Activated CD4-positive, alpha-beta T cell treated with anti-CD3 and anti-CD28 coated beads, Interleukin-10, Interleukin-2, amounts not matched to agents 100 ng/mL and 50 ng/mL, durations not matched to agents 16 hours and 8 hours (primary cell): ENCODE measurements around the gene CFAP54.

Experiments
- DNase-seq: peaks from one replicate; pipeline ENCODE4 v3.0.0-alpha.2; 2020

CFAP54 gene

GRCh38 chr12:96769400-96769799 lies 280.0 kb downstream of the CFAP54 start:
- no peak for DNase-seq

GRCh38 chr12:96770219-96771102 lies 281.1 kb downstream of the CFAP54 start:
- no peak for DNase-seq

- no peak for DNase-seq
Measured at GRCh38 chr12:96773031-96773430, 283.7 kb downstream of the CFAP54 start.

DNA sequence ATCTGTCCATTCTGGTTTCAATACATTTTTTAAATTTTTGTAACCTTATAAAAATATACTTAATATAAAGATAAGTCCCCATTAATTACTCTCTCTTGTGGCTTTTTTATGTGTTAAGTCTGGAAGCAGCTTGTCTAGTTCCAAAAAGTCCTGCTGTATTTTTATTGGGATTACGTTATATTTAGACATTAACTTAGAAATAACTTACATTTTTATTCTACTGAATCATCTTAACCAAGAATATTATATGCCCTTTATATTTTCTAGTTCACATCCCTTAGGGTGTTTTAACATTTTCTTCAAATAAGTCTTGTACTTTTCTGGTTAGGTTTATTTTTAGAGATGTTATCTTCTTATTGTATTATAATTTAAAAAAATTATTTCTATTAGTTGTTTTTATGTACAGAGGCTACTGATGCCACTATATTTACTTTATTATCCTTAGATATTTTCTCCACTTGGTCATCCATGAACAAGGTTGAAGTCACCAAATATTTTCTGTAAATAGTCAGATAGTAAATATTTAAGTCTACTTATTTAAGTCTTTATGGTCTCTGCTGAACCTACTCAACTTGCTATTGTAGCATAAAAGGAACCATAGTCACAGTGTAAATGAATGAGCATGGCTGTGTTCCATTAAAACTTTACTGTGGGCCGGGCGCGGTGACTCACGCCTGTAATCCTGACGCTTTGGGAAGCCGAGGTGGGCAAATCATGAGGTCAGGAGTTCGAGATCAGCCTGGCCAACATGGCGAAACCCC lies 285.3 kb downstream of the CFAP54 start:
- DNase-seq, result no peak

- DNase-seq, result no peak
Measured at GRCh38 chr12:96776908-96777307, 287.5 kb downstream of the CFAP54 start.

DNA sequence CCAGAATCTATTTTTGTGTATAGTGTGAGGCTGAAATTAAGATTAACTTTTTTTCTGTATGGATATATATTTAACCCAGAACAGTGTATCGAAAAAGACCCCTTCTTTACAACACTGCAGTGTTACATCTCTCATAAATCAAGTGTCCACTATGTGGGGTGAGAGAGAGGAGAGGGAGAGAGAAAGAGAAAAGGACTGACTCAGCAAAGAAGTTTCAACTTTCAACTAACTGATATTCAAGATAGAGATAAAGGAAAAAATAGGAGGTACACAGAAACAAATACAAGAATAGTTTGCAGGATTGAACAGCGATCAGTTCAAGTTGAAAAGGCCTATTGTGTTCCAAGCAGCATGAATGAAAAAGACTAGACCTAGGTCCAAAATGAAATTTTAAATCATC lies 291.0 kb downstream of the CFAP54 start:
- no peak for DNase-seq

DNA sequence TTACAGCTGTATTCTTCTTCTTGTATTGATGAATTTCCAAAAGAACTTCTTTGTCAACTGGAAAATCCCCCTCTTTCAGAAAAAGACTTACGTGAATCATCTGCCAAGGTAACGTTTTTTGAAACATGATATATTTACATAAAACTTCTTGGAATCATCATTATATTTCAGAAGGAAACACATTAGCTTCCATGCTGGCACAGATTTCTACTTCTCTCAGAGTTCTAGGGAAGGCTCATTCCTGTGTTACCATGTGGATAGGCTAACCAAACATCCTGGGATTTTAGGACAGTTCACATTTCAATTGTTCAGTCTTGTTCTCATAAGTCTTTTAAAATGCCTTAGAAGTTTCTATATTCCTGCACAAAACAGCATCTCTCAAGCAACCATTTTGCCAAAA lies 297.4 kb downstream of the CFAP54 start:
- DNase-seq, result no peak

GRCh38 chr12:96803969-96804368 lies 314.6 kb downstream of the CFAP54 start:
- DNase-seq, result no peak

DNA sequence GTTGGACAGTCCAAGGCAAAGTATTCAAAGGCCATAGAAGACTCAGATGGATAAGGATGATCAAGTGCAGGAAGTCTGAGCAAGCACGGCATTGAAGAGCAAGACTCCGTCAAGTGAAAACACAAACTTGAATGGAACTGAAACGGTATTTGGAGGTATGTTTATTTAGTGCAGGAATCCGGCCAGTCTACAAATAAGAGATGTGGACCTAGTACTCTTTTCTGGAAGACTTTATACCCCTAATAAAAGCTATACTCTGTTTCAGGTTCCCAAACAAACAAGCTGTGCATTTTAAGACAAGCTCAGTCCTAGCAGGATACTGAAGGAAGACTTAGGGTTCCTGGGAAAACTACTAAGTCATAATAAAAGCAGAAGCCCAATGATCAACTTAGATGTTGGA lies 316.9 kb downstream of the CFAP54 start:
- DNase-seq, result no peak

DNA sequence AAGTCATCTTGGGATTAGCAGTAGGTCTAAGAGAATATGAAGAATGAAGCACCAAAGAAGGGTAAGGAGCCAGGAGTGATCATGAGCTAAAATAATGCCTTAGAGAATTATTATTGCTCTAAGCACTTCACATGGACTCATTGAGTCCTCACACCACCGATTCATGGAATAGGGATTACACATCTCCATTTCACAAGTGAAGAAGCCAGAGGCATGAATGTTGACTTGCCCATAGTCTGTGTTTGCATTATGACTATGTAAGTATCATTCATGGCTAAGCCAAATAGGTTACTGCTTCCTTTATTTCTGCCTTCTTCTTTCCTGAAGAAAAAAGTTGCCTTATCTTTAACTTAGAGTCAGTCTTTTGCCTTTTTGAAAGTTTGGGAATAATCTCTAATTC lies 318.4 kb downstream of the CFAP54 start:
- DNase-seq, result no peak

- no peak for DNase-seq
Measured at GRCh38 chr12:96808587-96808986, 319.2 kb downstream of the CFAP54 start.

- no peak for DNase-seq
Measured at GRCh38 chr12:96809522-96809921, 320.1 kb downstream of the CFAP54 start.

DNA sequence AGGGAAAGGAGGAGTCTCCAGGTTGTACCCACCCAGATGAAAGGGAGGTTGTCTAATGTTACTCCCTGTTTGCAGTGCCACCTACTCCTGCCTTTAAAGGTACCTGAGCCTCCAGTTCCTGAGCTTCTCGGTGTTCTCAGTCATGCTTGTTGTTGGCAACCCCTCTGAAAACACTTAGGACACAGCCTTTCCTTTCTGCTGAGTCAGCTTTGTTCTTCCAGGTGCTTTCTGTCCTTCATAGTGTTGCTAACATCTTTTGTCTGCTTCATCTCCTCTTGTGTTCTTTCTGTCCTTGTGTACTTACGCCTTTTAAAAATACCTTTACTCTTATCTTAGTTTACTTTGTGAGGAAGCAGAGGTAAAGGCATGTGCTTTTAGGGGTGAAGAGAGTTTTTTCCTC lies 320.7 kb downstream of the CFAP54 start:
- DNase-seq, result no peak

GRCh38 chr12:96810477-96810876 lies 321.1 kb downstream of the CFAP54 start:
- no peak for DNase-seq

DNA sequence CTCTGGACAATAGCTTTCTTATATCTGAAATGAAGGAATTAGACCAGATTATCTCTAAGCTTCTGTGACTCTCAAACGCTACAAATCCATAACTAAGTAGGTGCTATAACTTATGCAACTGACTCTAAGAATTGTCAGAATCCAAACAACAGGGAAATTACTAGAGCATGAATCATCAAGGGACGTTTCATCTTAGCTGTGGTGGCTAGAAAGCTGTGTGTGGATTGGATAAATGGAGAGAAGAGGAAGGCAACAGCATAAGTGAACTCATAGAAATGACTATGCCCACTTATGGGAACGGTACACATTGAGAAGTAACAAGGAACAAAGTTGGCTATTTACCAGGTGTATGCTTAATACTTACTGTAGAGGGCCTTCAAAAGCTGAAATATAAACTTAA lies 321.7 kb downstream of the CFAP54 start:
- DNase-seq, result no peak

DNA sequence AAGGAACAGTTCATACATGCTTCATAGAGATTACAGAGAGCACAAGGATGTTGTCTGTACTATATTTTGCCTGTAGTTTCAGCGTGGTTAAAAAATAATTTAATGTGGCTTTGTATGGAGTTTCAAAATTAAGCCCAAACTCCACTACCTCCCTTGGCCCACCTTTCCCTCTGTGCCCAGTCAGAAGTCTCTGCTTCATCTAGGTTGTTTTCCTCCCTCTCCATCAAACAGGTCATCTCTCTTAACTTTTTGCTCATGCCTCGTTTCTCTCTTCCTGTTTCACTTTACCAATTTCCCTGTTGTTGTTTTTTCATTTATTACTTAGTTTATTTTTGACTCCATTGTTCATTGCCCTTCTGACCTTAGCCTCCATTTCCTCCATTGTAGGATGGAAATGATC lies 322.8 kb downstream of the CFAP54 start:
- DNase-seq, result no peak

DNA sequence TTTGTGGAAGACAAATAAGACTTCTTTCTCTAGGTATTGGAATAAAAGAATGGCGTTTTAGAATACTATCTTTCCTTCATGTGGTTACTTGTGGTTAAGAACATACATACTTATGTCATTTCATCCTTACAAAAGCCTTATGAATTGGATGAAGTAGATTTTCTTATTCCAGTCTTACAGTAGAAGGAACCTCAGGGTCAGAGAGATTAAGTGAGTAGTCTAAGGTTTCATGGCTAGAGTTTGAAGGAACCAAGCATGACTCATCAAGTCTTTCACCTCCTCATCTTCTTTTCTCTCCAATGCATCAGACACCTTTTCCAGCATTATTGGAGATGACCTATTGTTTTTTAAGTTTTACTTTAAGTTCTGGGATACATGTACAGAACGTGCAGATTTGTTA lies 324.8 kb downstream of the CFAP54 start:
- no peak for DNase-seq

DNA sequence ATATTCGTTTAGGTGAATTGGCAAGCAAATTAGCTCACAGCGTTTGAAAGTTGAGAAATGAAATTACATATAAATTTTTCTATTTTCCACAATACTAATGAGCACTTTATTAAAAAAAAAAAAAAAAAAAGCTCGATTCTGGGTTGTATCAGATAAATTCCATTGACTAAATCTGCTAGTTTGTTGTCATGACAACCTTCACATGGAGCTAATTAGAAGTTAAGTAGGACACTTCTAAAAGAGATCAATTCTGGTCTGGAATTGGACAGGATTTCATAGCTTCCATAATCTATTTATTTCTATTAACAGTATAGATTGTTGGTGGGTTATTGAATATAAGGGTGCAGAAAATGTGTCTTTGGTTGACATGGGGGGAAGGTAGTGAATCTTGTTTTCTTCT lies 332.2 kb downstream of the CFAP54 start:
- no peak for DNase-seq

DNA sequence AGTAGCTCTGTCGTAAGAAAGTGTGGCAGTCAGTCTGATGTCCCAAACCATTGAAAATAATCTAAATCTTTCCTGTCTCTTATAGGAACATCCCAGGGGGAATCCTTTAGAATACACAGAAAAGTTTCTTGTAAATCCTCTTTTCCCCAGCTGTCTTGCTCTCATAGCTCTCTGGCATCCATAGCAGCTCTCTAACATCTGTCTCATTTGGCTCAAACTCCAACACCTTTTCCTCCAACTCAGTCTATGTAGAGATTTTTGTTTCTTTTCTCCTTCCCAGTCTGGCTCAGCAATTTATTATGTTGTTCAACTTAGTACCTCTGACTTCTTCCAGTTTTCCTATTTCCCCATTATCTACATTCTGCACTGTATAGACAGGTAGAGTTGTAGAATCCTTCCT lies 333.3 kb downstream of the CFAP54 start:
- no peak for DNase-seq

GRCh38 chr12:96824074-96824837 lies 334.9 kb downstream of the CFAP54 start:
- DNase-seq, result no peak

DNA sequence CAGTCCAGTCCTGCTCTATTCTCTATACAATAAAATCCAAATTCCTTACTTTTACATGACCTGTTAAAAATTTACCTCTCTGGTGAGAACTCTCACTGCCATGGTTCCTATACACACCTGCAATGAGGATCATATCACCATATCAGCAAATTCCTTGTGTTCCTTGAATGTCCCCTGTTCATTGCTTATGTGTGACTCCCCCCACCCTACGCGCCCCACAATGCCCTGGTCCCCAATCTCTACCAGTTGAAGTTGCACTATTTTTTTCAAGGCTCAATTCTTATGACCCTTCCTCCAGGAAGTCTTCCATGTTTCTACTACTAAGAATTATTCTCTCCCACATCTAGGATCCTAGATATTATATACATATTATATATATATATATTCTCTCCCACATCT lies 335.5 kb downstream of the CFAP54 start:
- no peak for DNase-seq

- DNase-seq, result peak; percentile 7
Measured at GRCh38 chr12:96828169-96828789, 338.9 kb downstream of the CFAP54 start.

- no peak for DNase-seq
Measured at GRCh38 chr12:96829354-96829753, 340.0 kb downstream of the CFAP54 start.
